Naive thymus-derived CD4-positive, alpha-beta T cell (primary cell): ENCODE measurements around the gene SCAPER. TPM values are rescaled to one million over a fixed set of nuclear protein-coding genes. Genes with fewer than 3 reads are reported as not detected.

ENCODE experiments used
- ATAC-seq: fragments of 150-1000 bp; cut with Tn5 transposase; 2 replicates; pipeline ENCODE4 v1.10.0; 2021; ENCODE audit warnings: mild to moderate bottlenecking, moderate library complexity
- CTCF ChIA-PET: fragments of 350-600 bp; sonication (Branson Sonifier 250); formaldehyde crosslinking; loops from one replicate; lab custom pipeline; 2021; ENCODE audit warnings: antibody characterized with exemption; lab: Charles Lee
- POLR2A ChIA-PET: fragments of 350-600 bp; sonication (Branson Sonifier 250); formaldehyde crosslinking; loops from one replicate; lab custom pipeline; 2021; ENCODE audit warnings: antibody characterized with exemption, inconsistent platforms; lab: Charles Lee
- DNase-seq, 9 donors: peaks; one replicate each; pipeline versions ENCODE4 v3.0.0 to v3.0.0-alpha.2; 2020 to 2022; ENCODE audit warnings: mixed read lengths in 1 of 9
- H3K27ac ChIP-seq: one replicate; pipeline ENCODE4 v1.7.0; 2013; ENCODE audit warnings: mild to moderate bottlenecking, low read depth, low read length, moderate library complexity
- H3K27me3 ChIP-seq, 2 donors: one replicate each; pipeline ENCODE4 v1.7.0; 2013; ENCODE audit warnings: low read length in 2 of 2, mild to moderate bottlenecking in 2 of 2, moderate library complexity in 2 of 2; ENCODE audit not compliant: control insufficient read depth in 2 of 2, insufficient read depth in 2 of 2
- H3K36me3 ChIP-seq, 3 experiments: 1 replicate in 2 of 3; 2 replicates in 1 of 3; pipeline ENCODE4 v1.7.0; 2013; ENCODE audit warnings: low read length in 3 of 3, mild to moderate bottlenecking in 3 of 3, moderate library complexity in 1 of 3; ENCODE audit not compliant: insufficient read depth in 3 of 3, control insufficient read depth in 2 of 3
- H3K4me1 ChIP-seq, 2 donors: one replicate each; pipeline ENCODE4 v1.7.0; 2013; ENCODE audit warnings: low read length in 2 of 2, mild to moderate bottlenecking in 2 of 2, moderate library complexity in 1 of 2; ENCODE audit not compliant: control insufficient read depth in 2 of 2, insufficient read depth in 2 of 2
- H3K4me3 ChIP-seq: 2 replicates; pipeline ENCODE4 v1.7.0; 2013; ENCODE audit warnings: mild to moderate bottlenecking, low read length
- H3K9me3 ChIP-seq, 3 experiments: 1 replicate in 2 of 3; 2 replicates in 1 of 3; pipeline ENCODE4 v1.7.0; 2013; ENCODE audit warnings: low read length in 3 of 3; ENCODE audit not compliant: control insufficient read depth in 2 of 3
- H3K27ac Mint-ChIP-seq, 9 donors: one replicate each; pipeline ENCODE4 v1.8.0; 2020 to 2022; ENCODE audit warnings: mixed read lengths in 9 of 9, mild to moderate bottlenecking in 8 of 9, moderate library complexity in 5 of 9, inconsistent platforms in 2 of 9
- H3K27me3 Mint-ChIP-seq, 5 donors: one replicate each; pipeline ENCODE4 v1.8.0; 2021 to 2022; ENCODE audit warnings: mixed read lengths in 5 of 5, mild to moderate bottlenecking in 1 of 5
- H3K36me3 Mint-ChIP-seq, 5 donors: one replicate each; pipeline ENCODE4 v1.8.0; 2020 to 2022; ENCODE audit warnings: mixed read lengths in 5 of 5, mild to moderate bottlenecking in 3 of 5, inconsistent platforms in 1 of 5
- H3K4me1 Mint-ChIP-seq, 7 donors: one replicate each; pipeline ENCODE4 v1.8.0; 2020 to 2022; ENCODE audit warnings: mixed read lengths in 7 of 7, mild to moderate bottlenecking in 3 of 7, inconsistent platforms in 1 of 7
- H3K4me3 Mint-ChIP-seq, 10 donors: one replicate each; pipeline ENCODE4 v1.8.0; 2020 to 2022; ENCODE audit warnings: mild to moderate bottlenecking in 10 of 10, mixed read lengths in 10 of 10, moderate library complexity in 6 of 10, inconsistent platforms in 2 of 10
- H3K9me3 Mint-ChIP-seq, 11 donors: one replicate each; pipeline ENCODE4 v1.8.0; 2020 to 2022; ENCODE audit warnings: mixed read lengths in 11 of 11, mild to moderate bottlenecking in 4 of 11, inconsistent platforms in 1 of 11, moderate library complexity in 1 of 11
- intact Hi-C, 2 donors: fragments of 100-400 bp; cut with micrococcal nuclease; formaldehyde crosslinking; loops; one replicate each; pipeline ENCODE4 v1.15.1; 2023
- polyA plus RNA-seq, 2 donors: library from polyadenylated mRNA; unstranded; fragments of 300-500 nt; fragmentation: Illumina TruSeq; gene quantifications; one replicate each; pipeline ENCODE4 v1.2.3, GENCODE V29; 2021
- total RNA-seq, 6 experiments: library from RNA in 5 of 6; stranded (reverse) in 5 of 6; gene quantifications; 1 replicate in 5 of 6; 2 replicates in 1 of 6; pipeline ENCODE4 v1.2.3 and lab custom pipeline; 2021 to 2026

Gene SCAPER
- total and polyA plus RNA-seq, 7 experiments from 2014 or later = 22.6 to 56.9 (median 48.8) TPM

- H3K4me3 ChIP-seq = no peak overlapping the region
- no peaks in the 10 kb centered on the region for H3K27me3 ChIP-seq
- ChIA-PET CTCF (no interaction called here), POLR2A (no interaction called here)
- H3K9me3 Mint-ChIP-seq = peaks cover 12 to 37% (median 17%) of the 10 kb centered on the region in 11 donors
- H3K36me3 ChIP-seq = peaks cover 0 to 7% (median 0%) of the 10 kb centered on the region in 3 experiments
- no peak overlapping the region for H3K27ac ChIP-seq
- H3K27me3 Mint-ChIP-seq = no peaks in the 10 kb centered on the region
- no peaks in the 10 kb centered on the region for H3K4me1 ChIP-seq
- H3K4me3 Mint-ChIP-seq = no peak overlapping the region
- no peak overlapping the region for H3K27ac Mint-ChIP-seq
- H3K4me1 Mint-ChIP-seq = peaks cover 0 to 6% (median 0%) of the 10 kb centered on the region in 7 donors
- DNase-seq (no peak), ATAC-seq (no peak)
- H3K9me3 ChIP-seq = no peaks in the 10 kb centered on the region
- H3K36me3 Mint-ChIP-seq = peaks cover 24 to 77% (median 69%) of the 10 kb centered on the region in 5 donors
- intact Hi-C loops = no loop called here
Measured at GRCh38 chr15:76470691-76471090, 434.4 kb downstream of the SCAPER start.

DNA sequence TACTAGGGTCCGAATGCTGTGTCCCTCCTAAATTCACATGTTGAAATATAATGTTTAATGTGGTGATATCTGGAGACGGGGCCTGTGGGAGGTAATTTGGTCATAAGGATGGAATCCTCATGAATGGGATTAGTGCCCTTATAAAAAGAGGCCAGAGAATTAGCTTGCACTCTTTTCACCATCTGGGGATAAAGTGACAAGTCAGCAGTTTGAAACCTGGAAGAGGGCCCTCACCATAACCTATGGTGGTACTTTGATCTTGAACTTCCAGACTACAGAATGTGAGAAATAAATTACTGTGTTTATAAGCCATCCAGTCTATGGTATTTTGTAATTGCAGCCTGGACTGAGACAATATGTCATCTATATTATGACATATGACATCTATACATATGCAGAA is 436.4 kb downstream of the SCAPER start:
- H3K4me1 ChIP-seq = no peaks in the 10 kb centered on the region
- intact Hi-C loops = no loop called here
- Mint-ChIP-seq H3K4me1 (peaks cover 0 to 6% (median 0%) of the 10 kb centered on the region in 7 donors), H3K4me3 (no peak overlapping the region), H3K9me3 (peaks cover 14 to 42% (median 18%) of the 10 kb centered on the region in 11 donors), H3K27ac (no peak overlapping the region), H3K27me3 (no peaks in the 10 kb centered on the region), H3K36me3 (peaks cover 26 to 95% (median 88%) of the 10 kb centered on the region in 5 donors)
- H3K36me3 ChIP-seq = peaks cover 0 to 7% (median 0%) of the 10 kb centered on the region in 3 experiments
- no peak overlapping the region for H3K4me3 ChIP-seq
- ATAC-seq (no peak), DNase-seq (no peak)
- no peaks in the 10 kb centered on the region for H3K27me3 ChIP-seq
- ChIA-PET CTCF (no interaction called here), POLR2A (no interaction called here)
- H3K27ac ChIP-seq = no peak overlapping the region
- no peaks in the 10 kb centered on the region for H3K9me3 ChIP-seq

- Mint-ChIP-seq H3K9me3 (peaks cover 14 to 42% (median 18%) of the 10 kb centered on the region in 11 donors), H3K27ac (no peak overlapping the region), H3K4me1 (peaks cover 0 to 6% (median 0%) of the 10 kb centered on the region in 7 donors), H3K27me3 (no peaks in the 10 kb centered on the region), H3K4me3 (no peak overlapping the region), H3K36me3 (peaks cover 24 to 98% (median 93%) of the 10 kb centered on the region in 5 donors)
- H3K4me1 ChIP-seq = no peaks in the 10 kb centered on the region
- intact Hi-C loops = no loop called here
- H3K4me3 ChIP-seq = no peak overlapping the region
- H3K9me3 ChIP-seq = no peaks in the 10 kb centered on the region
- POLR2A ChIA-PET = no interaction called here
- no peaks in the 10 kb centered on the region for H3K27me3 ChIP-seq
- ATAC-seq = no peak
- DNase-seq = no peak
- peaks cover 0 to 7% (median 0%) of the 10 kb centered on the region in 3 experiments for H3K36me3 ChIP-seq
- CTCF ChIA-PET = no interaction called here
- no peak overlapping the region for H3K27ac ChIP-seq
Measured at GRCh38 chr15:76467136-76467535, 438.0 kb downstream of the SCAPER start.

- H3K4me1 Mint-ChIP-seq = peaks cover 0 to 6% (median 0%) of the 10 kb centered on the region in 7 donors
- Histone ChIP-seq H3K4me1 (no peaks in the 10 kb centered on the region), H3K9me3 (no peaks in the 10 kb centered on the region), H3K36me3 (peaks cover 0 to 7% (median 0%) of the 10 kb centered on the region in 3 experiments), H3K27me3 (no peaks in the 10 kb centered on the region), H3K4me3 (no peak overlapping the region), H3K27ac (no peak overlapping the region)
- H3K36me3 Mint-ChIP-seq = peaks cover 24 to 97% (median 93%) of the 10 kb centered on the region in 5 donors
- no peak overlapping the region for H3K4me3 Mint-ChIP-seq
- H3K9me3 Mint-ChIP-seq = peaks cover 12 to 42% (median 17%) of the 10 kb centered on the region in 11 donors
- ChIA-PET POLR2A (no interaction called here), CTCF (no interaction called here)
- intact Hi-C loops = no loop called here
- ATAC-seq (no peak), DNase-seq (no peak)
- no peak overlapping the region for H3K27ac Mint-ChIP-seq
- H3K27me3 Mint-ChIP-seq = no peaks in the 10 kb centered on the region
Measured at GRCh38 chr15:76465728-76466127, 439.4 kb downstream of the SCAPER start.

- ATAC-seq (no peak), DNase-seq (no peak)
- peaks cover 0 to 7% (median 0%) of the 10 kb centered on the region in 3 experiments for H3K36me3 ChIP-seq
- H3K27ac Mint-ChIP-seq = no peak overlapping the region
- H3K9me3 ChIP-seq = no peaks in the 10 kb centered on the region
- ChIA-PET CTCF (no interaction called here), POLR2A (no interaction called here)
- H3K4me3 Mint-ChIP-seq = no peak overlapping the region
- peaks cover 17 to 94% (median 84%) of the 10 kb centered on the region in 5 donors for H3K36me3 Mint-ChIP-seq
- H3K27me3 ChIP-seq = no peaks in the 10 kb centered on the region
- peaks cover 9 to 37% (median 16%) of the 10 kb centered on the region in 11 donors for H3K9me3 Mint-ChIP-seq
- intact Hi-C loops = no loop called here
- no peaks in the 10 kb centered on the region for H3K27me3 Mint-ChIP-seq
- H3K27ac ChIP-seq = no peak overlapping the region
- H3K4me1 Mint-ChIP-seq = peaks cover 0 to 6% (median 0%) of the 10 kb centered on the region in 7 donors
- no peak overlapping the region for H3K4me3 ChIP-seq
- H3K4me1 ChIP-seq = no peaks in the 10 kb centered on the region
Measured at GRCh38 chr15:76464247-76464646, 440.9 kb downstream of the SCAPER start.

- H3K9me3 ChIP-seq = no peaks in the 10 kb centered on the region
- no peak overlapping the region for H3K4me3 Mint-ChIP-seq
- H3K4me1 Mint-ChIP-seq = peaks cover 0 to 1% (median 0%) of the 10 kb centered on the region in 7 donors
- H3K36me3 ChIP-seq = no peaks in the 10 kb centered on the region
- H3K9me3 Mint-ChIP-seq = peaks cover under 1 to 9% (median 3%) of the 10 kb centered on the region in 11 donors
- peaks cover 1 to 75% (median 54%) of the 10 kb centered on the region in 5 donors for H3K36me3 Mint-ChIP-seq
- no peaks in the 10 kb centered on the region for H3K4me1 ChIP-seq
- no peaks in the 10 kb centered on the region for H3K27me3 ChIP-seq
- intact Hi-C loops = no loop called here
- H3K27ac Mint-ChIP-seq = no peak overlapping the region
- no peak overlapping the region for H3K27ac ChIP-seq
- H3K27me3 Mint-ChIP-seq = no peaks in the 10 kb centered on the region
- CTCF ChIA-PET = no interaction called here
- POLR2A ChIA-PET = no interaction called here
- DNase-seq (no peak), ATAC-seq (no peak)
- no peak overlapping the region for H3K4me3 ChIP-seq
Measured at GRCh38 chr15:76460871-76461270, 444.3 kb downstream of the SCAPER start.

DNA sequence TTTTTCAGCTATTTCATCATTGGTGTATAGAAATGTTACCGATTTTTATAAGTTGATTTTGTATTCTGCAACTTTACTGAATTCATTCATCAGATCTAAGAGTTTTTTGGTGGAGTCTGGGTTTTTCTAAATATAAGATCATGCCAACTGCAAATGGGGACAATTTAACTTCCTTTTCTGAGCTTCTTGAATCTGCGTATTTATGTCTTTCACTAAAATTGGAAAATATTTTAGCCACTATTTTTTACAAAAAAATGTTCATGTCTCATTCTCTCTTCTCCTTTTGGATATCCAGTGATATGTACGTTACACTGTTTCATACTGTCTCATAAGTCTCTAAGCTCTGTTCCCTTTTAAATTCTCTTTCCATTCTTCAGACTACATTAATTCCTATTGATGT is 444.8 kb downstream of the SCAPER start:
- H3K4me1 Mint-ChIP-seq = peaks cover 0 to 1% (median 0%) of the 10 kb centered on the region in 7 donors
- H3K27me3 Mint-ChIP-seq = no peaks in the 10 kb centered on the region
- H3K27ac ChIP-seq = no peak overlapping the region
- H3K27ac Mint-ChIP-seq = no peak overlapping the region
- H3K9me3 ChIP-seq = no peaks in the 10 kb centered on the region
- H3K4me3 Mint-ChIP-seq = no peak overlapping the region
- no peak overlapping the region for H3K4me3 ChIP-seq
- DNase-seq = no peak
- H3K27me3 ChIP-seq = no peaks in the 10 kb centered on the region
- no peaks in the 10 kb centered on the region for H3K36me3 ChIP-seq
- POLR2A ChIA-PET = no interaction called here
- ATAC-seq = no peak
- H3K4me1 ChIP-seq = no peaks in the 10 kb centered on the region
- intact Hi-C loops = no loop called here
- peaks cover 0 to 6% (median 1%) of the 10 kb centered on the region in 11 donors for H3K9me3 Mint-ChIP-seq
- H3K36me3 Mint-ChIP-seq = peaks cover 1 to 69% (median 49%) of the 10 kb centered on the region in 5 donors
- CTCF ChIA-PET = no interaction called here
